Astrocyte of the cerebellum (primary cell): ENCODE results near the gene CEND1.

Experiments used
- DNase-seq: peaks from one replicate; pipeline ENCODE4 v3.0.0-alpha.2; 2011; ENCODE audit warnings: low read depth
- H3K4me3 ChIP-seq: 2 replicates; pipeline ENCODE4 v1.5.1; 2011; ENCODE audit warnings: mild to moderate bottlenecking, low read depth, low read length, moderate library complexity
- CTCF ChIP-seq: IDR thresholded peaks from 2 replicates; pipeline ENCODE4 v1.5.1; 2012; ENCODE audit warnings: low read length, low read depth, moderate library complexity, mild to moderate bottlenecking; ENCODE audit errors: missing control alignments
- in situ Hi-C: cut with HindIII; loops from 2 replicates; pipeline ENCODE4 v1.10.0; 2017; ENCODE audit warnings: low sequenced_read_pairs

Gene CEND1

GRCh38 chr11:823441-824291, 33.8 kb upstream of the CEND1 start:
- DNase-seq, result no peak
- in situ Hi-C loops, result no loop called here
- no peak for TF ChIP-seq CTCF
- no peak overlapping the region for H3K4me3 ChIP-seq

GRCh38 chr11:821512-822371, 31.9 kb upstream of the CEND1 start:
- DNase-seq, result no peak
- in situ Hi-C loops, result no loop called here
- H3K4me3 ChIP-seq, result peak overlapping the region; percentile 5
- TF ChIP-seq CTCF, result no peak

GRCh38 chr11:820655-821511, 31.0 kb upstream of the CEND1 start:
- DNase-seq, result no peak
- H3K4me3 ChIP-seq, result peak overlapping the region; percentile 68
- TF ChIP-seq CTCF, result no peak
- in situ Hi-C loops, result no loop called here

GRCh38 chr11:819943-820649, 30.2 kb upstream of the CEND1 start:
- peak overlapping the region; percentile 68 for H3K4me3 ChIP-seq
- DNase-seq, result no peak
- TF ChIP-seq CTCF, result no peak
- in situ Hi-C loops, result no loop called here

- TF ChIP-seq CTCF, result no peak
- DNase-seq, result peak; percentile 44
- in situ Hi-C loops, result no loop called here
- peak overlapping the region; percentile 68 for H3K4me3 ChIP-seq
These were observed 29.4 kb upstream of the CEND1 start for GRCh38 chr11:819129-819931.
